M059J (cell line): ENCODE results near the gene SLC9A9. TPM values are rescaled to one million over a fixed set of nuclear protein-coding genes. Genes with fewer than 3 reads are reported as not detected.
"Not testable (repeated sequence)": the region's sequence is repeated elsewhere in the genome, so short reads cannot be mapped to it uniquely, and the experiment has no call there.

Experiments
- DNase-seq: peaks from one replicate; pipeline ENCODE4 v3.0.0-alpha.2; 2012; ENCODE audit warnings: low read depth
- total RNA-seq: library from RNA; depleted of rRNA; stranded (reverse); fragments of >200 nt; shearing (Covaris generic); gene quantifications from 2 replicates; pipeline ENCODE4 v1.2.3, GENCODE V29; 2014

SLC9A9 gene
- total RNA-seq, 1 experiment from 2014 or later, result 0.10 TPM

DNA sequence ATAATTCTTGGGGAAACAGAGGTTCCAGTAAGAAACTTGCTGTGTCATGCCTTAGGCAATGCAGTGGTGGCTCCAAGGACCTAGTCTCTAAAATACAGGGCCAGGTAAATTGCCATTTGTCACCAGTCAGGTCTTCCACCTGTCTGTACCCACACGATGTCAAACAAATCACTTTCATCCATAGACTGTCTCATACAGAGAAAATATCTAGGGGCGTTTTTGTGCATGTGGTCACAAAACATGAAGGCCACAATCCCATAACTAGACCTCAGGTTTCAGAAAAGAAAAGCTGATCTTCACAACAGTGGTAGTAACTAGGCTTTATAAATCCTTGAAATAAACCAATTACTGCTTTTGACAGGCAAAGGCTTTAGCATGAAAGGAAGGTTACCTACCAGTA, 92.3 kb downstream of the SLC9A9 start:
- no peak for DNase-seq

DNA sequence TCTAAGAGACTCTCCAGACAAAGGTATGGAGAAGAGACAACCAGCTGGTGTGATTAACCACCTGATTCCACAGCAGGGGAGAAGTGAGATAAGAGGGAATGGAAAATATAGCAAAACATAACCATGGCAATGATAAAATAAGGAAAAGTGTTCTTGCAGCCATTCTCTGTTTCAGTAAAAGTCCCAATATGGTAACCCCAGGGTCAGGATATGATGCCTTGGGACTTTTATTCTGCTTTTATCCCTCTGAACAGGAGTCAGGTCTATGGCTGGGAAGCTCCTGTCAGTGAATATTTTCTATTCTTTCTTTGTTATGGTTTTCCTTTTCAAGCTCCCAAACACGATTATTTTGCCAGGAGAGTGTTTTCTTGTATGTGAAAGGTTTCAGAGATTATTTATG, 94.2 kb downstream of the SLC9A9 start:
- DNase-seq, result no peak

GRCh38 chr3:143753456-143753855, 94.8 kb downstream of the SLC9A9 start:
- DNase-seq, result no peak

GRCh38 chr3:143753006-143753405, 95.3 kb downstream of the SLC9A9 start:
- no peak for DNase-seq

DNA sequence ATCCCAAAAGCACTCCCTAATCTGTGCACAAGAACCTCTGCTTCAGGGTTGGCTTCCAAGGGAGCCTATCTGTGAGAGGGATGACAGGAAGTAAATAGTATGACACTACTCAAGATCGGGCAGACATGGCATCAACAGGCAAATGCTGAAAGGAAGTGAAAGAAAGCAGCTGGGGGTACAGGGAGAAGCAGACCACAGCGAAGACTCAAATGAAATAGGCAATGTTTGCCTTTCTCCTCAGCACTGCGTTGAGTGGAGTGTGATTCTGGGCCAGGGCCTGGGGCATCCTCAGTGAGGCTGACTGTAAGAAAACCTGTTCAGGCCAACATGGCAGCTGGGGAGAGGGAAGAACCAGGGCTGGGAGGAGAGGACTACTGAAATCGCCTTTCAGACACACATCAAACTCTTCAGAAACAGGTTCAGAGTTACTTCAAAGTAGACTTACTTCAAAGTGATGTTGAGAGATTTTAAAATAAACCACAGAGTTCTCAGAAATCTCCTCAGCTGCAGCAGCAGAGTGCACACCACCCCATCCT, 96.6 kb downstream of the SLC9A9 start:
- no peak for DNase-seq

- DNase-seq, result no peak
Observed at GRCh38 chr3:143750841-143751240, 97.4 kb downstream of the SLC9A9 start.

GRCh38 chr3:143749926-143750325, 98.3 kb downstream of the SLC9A9 start:
- no peak for DNase-seq

DNA sequence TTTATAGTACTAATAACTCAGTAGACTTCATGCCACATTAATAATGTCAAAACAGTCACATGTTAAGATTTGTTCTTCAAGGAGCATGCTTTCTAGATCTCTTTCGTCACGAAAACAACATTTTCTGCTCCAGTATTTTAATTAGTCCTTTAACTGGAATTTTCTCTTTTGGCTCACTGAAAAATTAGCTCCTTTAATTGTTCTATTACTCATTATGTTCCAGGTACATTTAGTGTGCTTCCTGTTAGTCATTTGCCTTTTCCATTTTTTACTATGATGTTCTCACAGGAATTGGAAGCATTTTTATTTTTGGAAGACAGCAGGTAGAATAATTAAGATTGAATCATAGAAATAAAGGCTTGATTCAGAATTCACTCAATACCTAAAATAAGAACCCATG, 111.2 kb downstream of the SLC9A9 start:
- DNase-seq, result no peak

- no peak for DNase-seq
Observed at GRCh38 chr3:143736205-143736997, 111.9 kb downstream of the SLC9A9 start.

GRCh38 chr3:143731776-143732175, 116.5 kb downstream of the SLC9A9 start:
- DNase-seq, result no peak

DNA sequence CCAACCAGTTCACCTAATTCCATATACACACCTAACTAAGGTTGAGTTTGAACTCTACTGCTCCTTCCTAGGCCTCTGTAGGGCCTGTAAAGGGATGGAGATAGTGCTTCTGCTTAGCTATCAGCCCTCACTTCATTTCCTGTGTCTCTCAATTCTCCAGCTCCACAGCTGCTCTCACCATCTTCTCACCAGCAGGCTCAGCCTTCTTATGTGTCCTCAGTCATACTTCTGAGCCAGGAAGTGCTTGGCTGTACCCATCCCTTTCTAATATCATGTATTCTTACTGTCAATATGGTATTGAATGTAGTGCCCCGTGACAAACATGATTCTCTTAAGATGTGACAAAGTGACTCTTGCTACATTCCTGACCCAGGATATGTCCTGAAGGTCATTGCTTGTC, 116.9 kb downstream of the SLC9A9 start:
- no peak for DNase-seq

GRCh38 chr3:143727391-143727790, 120.9 kb downstream of the SLC9A9 start:
- DNase-seq, result no peak

GRCh38 chr3:143726727-143727126, 121.5 kb downstream of the SLC9A9 start:
- no peak for DNase-seq

GRCh38 chr3:143720381-143720780, 127.9 kb downstream of the SLC9A9 start:
- DNase-seq, result no peak

- no peak for DNase-seq
Observed at GRCh38 chr3:143718463-143718862, 129.8 kb downstream of the SLC9A9 start.

GRCh38 chr3:143716731-143717130, 131.5 kb downstream of the SLC9A9 start:
- no peak for DNase-seq

DNA sequence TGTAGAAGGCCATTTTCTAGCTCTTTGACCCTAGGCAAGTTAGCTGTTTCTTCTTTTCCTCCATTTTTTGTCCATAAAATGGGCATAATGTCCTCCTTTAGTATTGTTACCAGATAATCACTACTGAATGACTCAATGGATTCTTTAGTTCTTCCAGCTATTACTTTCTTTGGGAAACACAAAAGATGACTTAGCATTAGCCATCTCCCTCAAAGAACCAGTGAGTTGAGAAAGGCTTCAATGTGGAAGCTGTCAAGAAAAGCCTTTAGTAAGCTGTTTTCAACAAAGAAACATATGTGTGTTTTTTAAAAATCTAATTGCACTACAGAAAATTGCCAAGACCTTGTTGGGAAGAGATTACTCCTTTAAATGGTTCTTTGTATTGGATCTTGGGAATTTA, 135.7 kb downstream of the SLC9A9 start:
- DNase-seq, result no peak

GRCh38 chr3:143707848-143708247, 140.4 kb downstream of the SLC9A9 start:
- DNase-seq, result no peak

DNA sequence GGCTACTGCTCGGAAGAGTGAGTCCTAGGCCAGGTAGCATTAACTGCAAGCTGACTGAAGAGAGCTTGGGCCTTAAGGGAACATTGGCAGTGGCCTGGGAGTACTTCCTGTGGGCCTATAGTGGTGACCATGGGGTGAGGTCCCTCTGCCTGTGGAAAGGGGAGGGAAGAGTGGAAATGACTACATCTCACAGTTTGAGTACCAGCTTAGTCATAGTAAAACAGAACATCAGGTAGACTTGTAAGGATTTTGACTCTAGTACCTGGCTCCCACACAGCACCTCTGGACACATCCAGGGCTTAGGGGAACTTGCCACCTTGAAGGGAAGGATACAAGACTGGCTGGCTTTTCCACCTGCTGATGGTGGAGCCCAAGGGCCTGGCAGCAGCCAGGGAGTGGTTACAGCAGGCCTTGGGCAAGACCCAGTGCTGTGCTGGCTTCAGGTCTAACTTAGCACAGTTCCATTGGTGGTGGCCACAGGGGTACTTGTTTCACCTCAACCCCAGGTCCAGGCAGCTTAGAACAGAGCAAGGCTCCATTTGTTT, 147.8 kb downstream of the SLC9A9 start:
- no peak for DNase-seq

DNA sequence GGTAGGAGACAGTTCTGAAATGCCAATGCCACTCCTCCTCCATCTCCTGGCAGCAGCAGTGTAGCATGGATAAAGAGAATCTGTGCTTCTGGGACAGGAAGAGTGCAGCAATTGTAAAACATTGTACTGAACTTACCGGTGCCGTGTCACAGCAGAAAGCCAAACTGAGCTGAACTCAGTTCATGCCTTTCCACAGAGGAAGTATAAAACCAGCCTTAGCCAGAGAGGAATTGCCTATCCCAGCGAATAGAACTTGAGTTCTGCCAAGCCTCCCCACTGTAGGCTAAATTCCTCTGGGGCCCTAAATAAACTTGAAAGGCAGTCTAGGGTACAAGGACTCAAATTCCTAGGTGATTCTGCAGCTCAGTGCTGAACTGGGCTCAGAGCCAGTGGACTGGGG, 148.8 kb downstream of the SLC9A9 start:
- no peak for DNase-seq

DNA sequence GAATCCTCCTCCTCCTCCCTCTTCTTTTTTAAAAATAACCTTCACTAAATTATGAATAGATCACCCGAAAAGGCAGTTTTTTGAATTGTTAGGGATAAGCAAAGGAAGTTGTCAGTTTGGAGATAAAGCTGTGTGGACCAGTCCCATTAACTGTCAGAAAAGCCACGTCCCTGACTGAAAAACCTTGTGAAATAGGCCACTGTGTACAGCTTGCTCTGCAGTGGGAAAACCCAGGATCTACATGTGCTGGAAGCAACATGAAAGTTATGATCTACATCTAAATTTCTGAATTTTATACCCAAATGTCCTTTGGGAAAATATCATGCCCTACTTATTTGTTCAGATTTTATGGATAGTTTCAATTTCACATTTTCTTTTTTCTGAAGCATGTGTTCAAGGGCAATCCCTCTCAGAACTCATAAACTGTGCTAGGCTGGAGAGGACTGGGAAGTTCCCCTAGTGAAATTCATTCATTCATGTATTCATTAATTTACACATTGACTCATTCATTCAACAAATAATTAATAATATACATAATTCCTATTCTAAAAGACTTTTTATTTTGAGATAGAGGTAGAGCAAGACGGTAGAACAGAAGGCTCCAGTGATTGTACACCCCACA, 149.5 kb downstream of the SLC9A9 start:
- no peak for DNase-seq

GRCh38 chr3:143697975-143698374, 150.3 kb downstream of the SLC9A9 start:
- peak; percentile 9 for DNase-seq

DNA sequence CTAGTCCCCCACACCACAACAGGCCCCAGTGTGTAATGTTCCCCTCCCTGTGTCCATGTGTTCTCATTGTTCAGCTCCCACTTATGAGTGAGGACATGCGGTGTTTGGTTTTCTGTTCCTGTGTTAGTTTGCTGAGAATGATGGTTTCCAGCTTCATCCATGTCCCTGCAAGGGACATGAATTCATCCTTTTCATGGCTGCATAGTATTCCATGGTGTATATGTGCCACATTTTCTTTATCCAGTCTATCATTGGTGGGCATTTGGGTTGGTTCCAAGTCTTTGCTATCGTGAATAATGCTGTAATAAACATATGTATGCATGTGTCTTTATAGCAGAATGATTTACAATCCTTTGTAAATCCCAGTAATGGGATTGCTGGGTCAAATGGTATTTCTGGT, 152.9 kb downstream of the SLC9A9 start:
- not testable (repeated sequence) for DNase-seq
